MG63 (cell line): ENCODE measurements around the gene CLPSL2. TPM values are rescaled to one million over a fixed set of nuclear protein-coding genes. Genes with fewer than 3 reads are reported as not detected.

Experiments
- DNase-seq: peaks from one replicate; pipeline ENCODE4 v3.0.0-alpha.2; 2020
- H3K27me3 ChIP-seq: fragments of 250-450 bp; sonication (Bioruptor Pico); 2 replicates; pipeline ENCODE4 v1.5.1; 2020; ENCODE audit warnings: mild to moderate bottlenecking, moderate library complexity
- H3K36me3 ChIP-seq: fragments of 250-450 bp; sonication (Bioruptor Pico); 2 replicates; pipeline ENCODE4 v1.5.1; 2020; ENCODE audit warnings: mild to moderate bottlenecking, moderate library complexity
- H3K4me3 ChIP-seq: fragments of 250-450 bp; sonication (Bioruptor Pico); 2 replicates; pipeline ENCODE4 v1.5.1; 2020; ENCODE audit warnings: mild to moderate bottlenecking, moderate library complexity
- H3K9me3 ChIP-seq: fragments of 250-450 bp; sonication (Bioruptor Pico); 2 replicates; pipeline ENCODE4 v1.5.1; 2020; ENCODE audit warnings: mild to moderate bottlenecking, moderate library complexity
- total RNA-seq: library from RNA; depleted of rRNA; stranded (reverse); fragments of >200 nt; shearing (Covaris generic); gene quantifications from 2 replicates; pipeline ENCODE4 v1.2.3, GENCODE V29; 2014; ENCODE audit warnings: low replicate concordance

CLPSL2 gene
- total RNA-seq, 1 experiment from 2014 or later, result not detected

DNA sequence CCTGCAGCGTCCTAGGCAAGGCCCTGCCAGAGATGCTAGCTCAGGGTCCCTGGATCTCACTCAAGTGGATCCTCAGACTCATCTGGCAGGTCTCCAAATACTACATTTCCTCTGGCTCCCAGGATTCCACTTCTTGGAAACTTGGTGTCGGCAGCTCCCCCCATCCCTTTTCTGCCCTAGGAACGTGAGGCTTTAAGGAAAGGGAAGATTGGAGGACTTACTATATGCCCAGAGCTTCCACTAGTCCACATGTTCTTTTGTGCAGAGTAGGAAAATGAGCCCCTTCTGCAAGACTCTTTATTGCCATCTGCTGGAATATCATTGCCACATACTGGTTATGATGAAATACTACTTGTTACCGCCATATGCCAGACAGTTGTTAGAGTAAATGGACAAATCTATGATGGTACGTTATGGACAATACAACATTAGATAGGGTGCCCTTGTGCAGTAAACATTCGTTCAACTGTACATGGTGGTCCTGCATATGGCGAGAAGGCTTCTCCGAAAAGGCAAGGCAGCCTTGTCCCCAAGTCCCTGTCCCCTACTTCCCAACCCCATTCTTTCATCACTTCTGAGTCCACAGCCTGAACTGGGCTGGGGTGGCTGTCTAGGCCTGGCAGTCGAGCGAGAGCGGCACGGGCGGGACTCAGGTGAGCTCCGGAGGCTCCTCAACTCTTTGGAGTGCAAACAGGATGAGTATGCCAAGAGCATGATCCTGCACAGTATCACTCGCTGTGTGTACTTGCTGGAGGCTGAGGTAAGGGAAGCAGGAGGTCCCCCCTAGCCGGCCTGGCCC lies 38.8 kb upstream of the CLPSL2 start:
- no peaks in the 10 kb centered on the region for H3K27me3 ChIP-seq
- no peaks in the 10 kb centered on the region for H3K36me3 ChIP-seq
- no peaks in the 10 kb centered on the region for H3K9me3 ChIP-seq
- H3K4me3 ChIP-seq, result no peak overlapping the region
- no peak for DNase-seq

- Histone ChIP-seq H3K27me3 (no peaks in the 10 kb centered on the region), H3K4me3 (no peak overlapping the region), H3K9me3 (no peaks in the 10 kb centered on the region), H3K36me3 (no peaks in the 10 kb centered on the region)
- no peak for DNase-seq
Observed at GRCh38 chr6:35739645-35740524, 36.5 kb upstream of the CLPSL2 start.

DNA sequence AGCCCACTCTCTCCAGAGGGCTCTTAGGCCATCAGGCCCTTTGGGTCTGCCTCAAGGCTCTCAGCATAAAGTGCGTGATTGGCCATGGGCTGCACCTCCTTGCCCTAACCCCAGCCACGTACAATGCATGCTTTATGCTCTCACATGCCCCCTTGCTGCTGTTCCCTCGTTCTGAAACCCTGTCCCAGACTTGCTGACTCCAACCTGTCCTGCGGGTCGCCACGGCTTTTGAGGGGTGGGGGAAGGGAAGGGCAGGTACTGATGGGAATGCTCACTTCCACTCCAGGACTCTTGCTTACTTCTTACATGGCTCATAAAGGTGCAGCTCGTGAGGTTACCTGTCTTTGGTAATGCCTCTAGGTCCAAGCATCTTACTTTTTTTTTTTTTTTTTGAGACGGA lies 33.6 kb upstream of the CLPSL2 start:
- H3K27me3 ChIP-seq, result no peaks in the 10 kb centered on the region
- peaks cover 3% of the 10 kb centered on the region for H3K9me3 ChIP-seq
- no peaks in the 10 kb centered on the region for H3K36me3 ChIP-seq
- DNase-seq, result no peak
- H3K4me3 ChIP-seq, result no peak overlapping the region

DNA sequence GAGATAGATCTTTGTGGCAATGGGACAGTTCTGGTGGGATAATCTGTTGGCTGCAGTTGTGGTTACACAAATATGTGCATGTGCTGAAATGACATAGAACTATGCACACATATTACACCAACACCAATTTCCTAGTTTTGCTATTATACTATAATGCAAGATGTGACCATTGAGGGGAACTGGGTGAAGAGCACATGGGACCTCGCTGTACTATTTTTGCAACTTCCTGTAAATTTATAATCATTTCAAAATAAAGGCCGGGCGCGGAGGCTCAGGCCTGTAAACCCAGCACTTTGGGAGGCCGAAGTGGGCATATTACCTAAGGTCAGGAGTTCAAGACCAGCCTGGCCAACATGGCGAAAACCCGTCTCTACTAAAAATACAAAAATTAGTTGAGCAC lies 30.9 kb upstream of the CLPSL2 start:
- H3K27me3 ChIP-seq, result no peaks in the 10 kb centered on the region
- H3K4me3 ChIP-seq, result no peak overlapping the region
- DNase-seq, result no peak
- no peaks in the 10 kb centered on the region for H3K36me3 ChIP-seq
- peaks cover 5% of the 10 kb centered on the region for H3K9me3 ChIP-seq

DNA sequence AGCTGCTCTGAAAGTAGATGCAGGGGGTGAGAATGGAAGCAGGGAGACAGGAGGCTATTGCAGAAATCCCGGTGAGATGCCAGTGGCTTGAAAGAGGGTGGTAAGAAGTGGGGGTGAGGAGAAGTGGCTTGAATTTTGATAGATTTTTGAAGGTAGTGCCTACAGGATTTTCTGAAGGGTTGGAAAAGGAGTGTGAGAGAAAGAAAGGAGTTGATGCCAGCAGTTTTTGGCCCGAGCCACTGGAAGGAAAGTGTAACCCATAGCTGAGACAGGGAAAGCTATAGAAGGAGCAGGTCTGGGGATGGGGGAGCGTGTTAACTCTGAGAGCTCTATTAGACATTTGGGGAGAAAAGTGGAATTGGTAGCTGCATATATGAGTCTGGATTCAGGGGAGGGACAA lies 29.9 kb upstream of the CLPSL2 start:
- DNase-seq, result no peak
- Histone ChIP-seq H3K9me3 (peaks cover 5% of the 10 kb centered on the region), H3K4me3 (no peak overlapping the region), H3K36me3 (no peaks in the 10 kb centered on the region), H3K27me3 (no peaks in the 10 kb centered on the region)

DNA sequence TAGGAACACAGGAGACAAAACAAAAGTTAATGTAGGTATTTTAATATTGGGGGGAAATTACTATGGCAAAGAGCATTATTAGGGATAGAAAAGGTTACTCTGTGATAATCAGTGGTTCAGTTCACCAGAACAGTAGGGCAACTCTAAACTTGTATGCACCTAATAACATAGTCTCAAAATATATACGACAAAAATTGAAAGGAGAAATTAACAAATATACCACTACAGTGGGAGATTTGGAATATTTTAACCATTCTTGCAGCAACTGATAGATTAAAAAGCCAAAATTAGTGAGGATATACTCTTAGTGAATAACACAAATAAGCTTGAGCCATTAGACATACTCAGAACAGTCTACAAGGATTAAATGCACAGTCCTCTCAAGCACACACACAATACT lies 28.5 kb upstream of the CLPSL2 start:
- H3K4me3 ChIP-seq, result no peak overlapping the region
- peaks cover 5% of the 10 kb centered on the region for H3K9me3 ChIP-seq
- DNase-seq, result no peak
- no peaks in the 10 kb centered on the region for H3K36me3 ChIP-seq
- H3K27me3 ChIP-seq, result no peaks in the 10 kb centered on the region

GRCh38 chr6:35750557-35750956 lies 25.8 kb upstream of the CLPSL2 start:
- DNase-seq, result no peak
- Histone ChIP-seq H3K36me3 (no peaks in the 10 kb centered on the region), H3K9me3 (peaks cover 5% of the 10 kb centered on the region), H3K4me3 (no peak overlapping the region), H3K27me3 (no peaks in the 10 kb centered on the region)

DNA sequence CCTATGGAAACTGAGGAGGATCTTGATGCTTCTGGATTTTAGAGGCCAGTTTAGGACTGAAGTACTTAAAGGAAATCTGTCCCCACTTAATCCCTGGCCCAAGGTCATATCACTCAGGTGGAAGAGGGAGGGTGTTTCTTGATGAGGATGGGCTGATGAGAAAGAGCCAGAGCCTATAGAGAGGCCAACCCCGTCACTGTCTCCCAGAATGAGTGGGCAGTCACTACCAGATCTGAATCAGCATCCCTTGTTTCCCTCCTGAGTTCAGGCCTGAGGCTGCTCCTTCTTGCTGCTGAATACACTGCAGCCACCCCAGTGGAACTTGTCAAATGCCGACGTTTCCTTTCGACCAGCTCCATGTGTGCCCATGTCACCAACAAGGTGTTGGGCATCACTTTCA lies 24.8 kb upstream of the CLPSL2 start:
- H3K4me3 ChIP-seq, result no peak overlapping the region
- H3K27me3 ChIP-seq, result no peaks in the 10 kb centered on the region
- no peak for DNase-seq
- H3K36me3 ChIP-seq, result no peaks in the 10 kb centered on the region
- H3K9me3 ChIP-seq, result peaks cover 5% of the 10 kb centered on the region

DNA sequence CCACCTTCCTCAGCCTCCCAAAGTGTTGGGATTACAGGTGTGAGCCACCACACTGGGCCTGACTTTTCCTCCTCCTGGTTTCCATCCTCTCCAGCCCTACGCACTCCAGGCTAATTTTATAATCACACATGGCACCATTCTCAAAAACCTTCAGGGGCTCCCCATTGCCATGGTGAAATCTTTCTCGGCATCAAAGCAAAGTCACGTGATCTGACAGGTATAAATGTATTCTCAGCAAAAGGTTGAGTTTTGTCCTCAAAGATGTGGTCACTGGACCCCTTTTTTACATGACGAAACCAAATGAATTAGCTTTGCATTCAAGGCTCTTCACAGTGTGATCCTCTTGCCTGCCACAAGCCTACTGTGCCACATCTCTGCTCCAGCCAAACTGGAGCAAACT lies 24.1 kb upstream of the CLPSL2 start:
- no peak for DNase-seq
- Histone ChIP-seq H3K4me3 (no peak overlapping the region), H3K27me3 (no peaks in the 10 kb centered on the region), H3K36me3 (no peaks in the 10 kb centered on the region), H3K9me3 (peaks cover 5% of the 10 kb centered on the region)

GRCh38 chr6:35754452-35755277 lies 21.7 kb upstream of the CLPSL2 start:
- Histone ChIP-seq H3K36me3 (no peaks in the 10 kb centered on the region), H3K27me3 (no peaks in the 10 kb centered on the region), H3K9me3 (no peaks in the 10 kb centered on the region), H3K4me3 (no peak overlapping the region)
- peak; percentile 86 for DNase-seq

GRCh38 chr6:35755278-35755924 lies 21.0 kb upstream of the CLPSL2 start:
- Histone ChIP-seq H3K27me3 (no peaks in the 10 kb centered on the region; the same call in 1 of the 2 replicates), H3K9me3 (no peaks in the 10 kb centered on the region), H3K36me3 (no peaks in the 10 kb centered on the region), H3K4me3 (no peak overlapping the region)
- no peak for DNase-seq

GRCh38 chr6:35757456-35758123 lies 18.8 kb upstream of the CLPSL2 start:
- no peaks in the 10 kb centered on the region for H3K36me3 ChIP-seq
- H3K4me3 ChIP-seq, result no peak overlapping the region
- no peaks in the 10 kb centered on the region for H3K9me3 ChIP-seq
- DNase-seq, result peak; percentile 17
- peaks cover 11% of the 10 kb centered on the region for H3K27me3 ChIP-seq

DNA sequence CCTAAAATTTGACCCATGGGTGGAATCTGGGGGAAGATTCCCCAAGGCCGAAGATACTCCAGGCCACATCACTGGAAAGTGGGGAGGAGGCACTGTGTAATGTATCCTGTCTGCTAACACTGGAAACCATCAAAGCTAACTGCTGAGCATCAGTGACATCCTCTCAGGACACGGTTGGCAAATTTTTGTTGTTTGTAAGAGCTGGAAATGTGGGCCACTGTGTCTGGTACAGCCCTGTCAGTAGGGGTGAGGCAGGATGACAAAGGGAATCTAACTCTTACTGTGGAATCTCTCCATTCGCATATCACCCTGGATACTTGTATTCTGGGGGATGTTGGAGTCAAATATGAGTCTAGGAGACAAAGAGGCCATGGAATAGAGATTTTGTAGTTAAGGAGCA lies 17.0 kb upstream of the CLPSL2 start:
- Histone ChIP-seq H3K9me3 (no peaks in the 10 kb centered on the region), H3K36me3 (no peaks in the 10 kb centered on the region), H3K27me3 (peaks cover 25% of the 10 kb centered on the region), H3K4me3 (no peak overlapping the region)
- no peak for DNase-seq

- peaks cover 42% of the 10 kb centered on the region for H3K27me3 ChIP-seq
- no peak for DNase-seq
- H3K36me3 ChIP-seq, result no peaks in the 10 kb centered on the region
- H3K4me3 ChIP-seq, result no peak overlapping the region
- no peaks in the 10 kb centered on the region for H3K9me3 ChIP-seq
Observed at GRCh38 chr6:35765739-35766138, 10.7 kb upstream of the CLPSL2 start.

DNA sequence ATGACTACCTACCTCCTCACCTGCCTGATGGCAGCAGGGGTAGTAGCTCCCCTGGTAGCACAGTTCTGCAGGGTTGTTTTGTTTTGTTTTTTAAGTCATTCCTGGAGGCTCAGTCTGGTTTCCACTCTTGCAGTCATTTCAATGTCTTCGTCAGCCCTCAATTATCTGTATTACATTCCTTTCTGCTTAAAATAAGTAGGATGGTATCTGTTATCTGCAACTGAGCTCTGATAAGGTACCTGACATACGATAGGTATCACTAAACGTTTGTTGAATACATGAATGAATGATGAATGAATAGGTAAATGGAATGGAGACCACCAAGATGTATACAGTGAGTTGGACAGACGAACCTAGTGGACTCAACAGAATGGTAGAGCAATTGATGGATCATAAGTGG lies 7.2 kb upstream of the CLPSL2 start:
- H3K4me3 ChIP-seq, result no peak overlapping the region
- H3K27me3 ChIP-seq, result peaks cover 19% of the 10 kb centered on the region
- H3K36me3 ChIP-seq, result no peaks in the 10 kb centered on the region
- no peak for DNase-seq
- no peaks in the 10 kb centered on the region for H3K9me3 ChIP-seq

GRCh38 chr6:35771343-35771627 lies 5.1 kb upstream of the CLPSL2 start:
- no peaks in the 10 kb centered on the region for H3K9me3 ChIP-seq
- H3K4me3 ChIP-seq, result no peak overlapping the region
- H3K27me3 ChIP-seq, result peaks cover 7% of the 10 kb centered on the region; the same call in 1 of the 2 replicates
- no peak for DNase-seq
- no peaks in the 10 kb centered on the region for H3K36me3 ChIP-seq
